PC-3 (cell line): Measurements from ENCODE around the gene BTBD7. TPM values are rescaled to one million over a fixed set of nuclear protein-coding genes. Genes with fewer than 3 reads are reported as not detected.
A peak's percentile ranks its signal among the peaks of the same experiment; 100 is the strongest.

Experiments
- ATAC-seq: fragments of 200-7000 bp; cut with Tn5 transposase; 2 replicates; pipeline ENCODE4 v1.9.1; 2020; ENCODE audit warnings: mild to moderate bottlenecking, moderate library complexity
- BruUV-seq: library from RNA; stranded (reverse); fragments of 400-500 nt; replicated peaks from 2 replicates; lab custom pipeline; 2021; lab: Mats Ljungman, UMichigan
- CTCF ChIA-PET: fragments of 300-600 bp; sonication (Branson Sonifier 250); formaldehyde crosslinking; loops from one replicate; lab custom pipeline; 2022; ENCODE audit warnings: antibody characterized with exemption; lab: Charles Lee
- POLR2A ChIA-PET: fragments of 300-600 bp; sonication (Branson Sonifier 250); formaldehyde crosslinking; loops from one replicate; lab custom pipeline; 2022; ENCODE audit warnings: antibody characterized with exemption; ENCODE audit not compliant: unreplicated experiment; lab: Charles Lee
- DNase-seq: peaks from one replicate; pipeline ENCODE4 v3.0.0-alpha.2; 2015
- H2AFZ ChIP-seq: fragments of 300-600 bp; sonication (generic); 2 replicates; pipeline ENCODE4 v1.6.0; 2016; ENCODE audit warnings: antibody characterized with exemption, low read length
- H3F3A ChIP-seq: fragments of 300-600 bp; sonication (generic); one replicate; pipeline ENCODE4 v1.6.0; 2017; ENCODE audit warnings: antibody characterized with exemption, low read length, control low read depth, mild to moderate bottlenecking; ENCODE audit not compliant: unreplicated experiment
- H3K27ac ChIP-seq: fragments of 300-600 bp; sonication (generic); 2 replicates; pipeline ENCODE4 v1.5.1; 2016; ENCODE audit warnings: mild to moderate bottlenecking, low read length
- H3K27me3 ChIP-seq: fragments of 300-600 bp; sonication (generic); 2 replicates; pipeline ENCODE4 v1.6.1; 2016; ENCODE audit warnings: low read length, mixed read lengths
- H3K36me3 ChIP-seq: fragments of 300-600 bp; sonication (generic); 2 replicates; pipeline ENCODE4 v1.6.1; 2016; ENCODE audit warnings: low read depth, mixed run types, low read length, mixed read lengths
- H3K4me1 ChIP-seq: fragments of 300-600 bp; sonication (generic); 2 replicates; pipeline ENCODE4 v1.5.1; 2016; ENCODE audit warnings: low read length; ENCODE audit not compliant: insufficient read depth
- H3K4me2 ChIP-seq: fragments of 300-600 bp; sonication (generic); 2 replicates; pipeline ENCODE4 v1.6.0; 2016; ENCODE audit warnings: low read length
- H3K4me3 ChIP-seq: fragments of 300-600 bp; sonication (generic); 2 replicates; pipeline ENCODE4 v1.5.1; 2016; ENCODE audit warnings: mild to moderate bottlenecking, low read length, mixed read lengths
- H3K79me2 ChIP-seq: fragments of 300-600 bp; sonication (generic); 2 replicates; pipeline ENCODE4 v1.6.1; 2017; ENCODE audit warnings: low read length, mixed read lengths
- H3K9ac ChIP-seq: fragments of 300-600 bp; sonication (generic); 2 replicates; pipeline ENCODE4 v1.6.0; 2016; ENCODE audit warnings: mild to moderate bottlenecking, low read length
- H3K9me2 ChIP-seq: fragments of 300-600 bp; sonication (generic); replicated peaks from 2 replicates; pipeline ENCODE4 v1.6.1; 2016; ENCODE audit warnings: mixed run types, low read length, mixed read lengths
- H3K9me3 ChIP-seq: fragments of 300-600 bp; sonication (generic); 2 replicates; pipeline ENCODE4 v1.6.1; 2016; ENCODE audit warnings: low read length, mixed read lengths
- H4K20me1 ChIP-seq: fragments of 300-600 bp; sonication (generic); 2 replicates; pipeline ENCODE4 v1.6.1; 2016; ENCODE audit warnings: low read length, mixed read lengths
- CTCF ChIP-seq: fragments of 300-600 bp; sonication (generic); conservative IDR thresholded peaks from 2 replicates; pipeline ENCODE4 v1.5.1; 2017; ENCODE audit warnings: antibody characterized with exemption, low read depth, mild to moderate bottlenecking, low read length
- EZH2 ChIP-seq: fragments of 300-600 bp; sonication (generic); IDR thresholded peaks from one replicate; pipeline ENCODE4 v1.6.1; 2017; ENCODE audit warnings: antibody characterized with exemption, mild to moderate bottlenecking, low read length; ENCODE audit not compliant: unreplicated experiment
- EZH2phosphoT487 ChIP-seq: fragments of 300-600 bp; sonication (generic); IDR thresholded peaks from 2 replicates; pipeline ENCODE4 v1.6.1; 2018; ENCODE audit warnings: mild to moderate bottlenecking, antibody characterized with exemption, low read length, borderline replicate concordance
- intact Hi-C: fragments of 100-400 bp; cut with micrococcal nuclease; formaldehyde crosslinking; loops from 2 replicates; pipeline ENCODE4 v1.9.0; 2023
- total RNA-seq: library from RNA; depleted of rRNA; stranded (reverse); fragments of >200 nt; gene quantifications from 2 replicates; pipeline ENCODE4 v1.2.3, GENCODE V29; 2014

The BTBD7 gene
- total RNA-seq, 1 experiment from 2014 or later: 23.2 TPM

GRCh38 chr14:93331728-93332396, 974 bp downstream of the BTBD7 start:
- H4K20me1 ChIP-seq: peaks cover 17% of the 10 kb centered on the region; the same call in 1 of the 2 replicates

GRCh38 chr14:93331002-93331727, 1.7 kb downstream of the BTBD7 start:
- H3K9me3 ChIP-seq: no peaks in the 10 kb centered on the region
- peaks cover 34% of the 10 kb centered on the region for H3K4me1 ChIP-seq
- H3K4me2 ChIP-seq: peak overlapping the region; percentile 98
- DNase-seq (peak; percentile 12), ATAC-seq (no peak)
- CTCF ChIA-PET: interaction anchor here (0.5 kb wide), 1 partner anchor 28 kb away, joined by 3 read pairs; no protein-coding TSS in a partner anchor
- H3K9ac ChIP-seq: peak overlapping the region; percentile 96
- H2AFZ ChIP-seq: no peak overlapping the region
- peak overlapping the region; percentile 94 for H3K27ac ChIP-seq
- BruUV-seq: TSS peak; percentile 59
- H3F3A ChIP-seq: no peaks in the 10 kb centered on the region
- H4K20me1 ChIP-seq: peaks cover 19% of the 10 kb centered on the region; the same call in 1 of the 2 replicates
- intact Hi-C loops: loop anchor here (2.0 kb wide), 1 partner anchor 20 kb away; no protein-coding TSS in a partner anchor
- H3K79me2 ChIP-seq: peaks cover 77% of the 10 kb centered on the region
- no peak for TF ChIP-seq EZH2phosphoT487
- no peak for TF ChIP-seq CTCF
- no peak for TF ChIP-seq EZH2
- H3K4me3 ChIP-seq: peak overlapping the region; percentile 97
- peaks cover 9% of the 10 kb centered on the region; the same call in 1 of the 2 replicates for H3K36me3 ChIP-seq
- H3K27me3 ChIP-seq: no peaks in the 10 kb centered on the region
- POLR2A ChIA-PET: interaction anchor here (0.6 to 0.8 kb wide), 2 partner anchors 73 to 684 kb away, joined by 5 to 8 read pairs; no protein-coding TSS in a partner anchor
- H3K9me2 ChIP-seq: no peaks in the 10 kb centered on the region

More at GRCh38 chr14:93331728-93332396, 974 bp downstream of the BTBD7 start:
- ChIA-PET CTCF (interaction anchor here (0.5 kb wide), 1 partner anchor 29 kb away, joined by 3 read pairs; no protein-coding TSS in a partner anchor), POLR2A (interaction anchor here (0.8 kb wide), 1 partner anchor 73 kb away, joined by 8 read pairs; no protein-coding TSS in a partner anchor)
- Histone ChIP-seq H3K9ac (peak overlapping the region; percentile 96), H3K27ac (peak overlapping the region; percentile 94), H3K4me3 (peak overlapping the region; percentile 97), H3K4me1 (peaks cover 34% of the 10 kb centered on the region), H3K9me2 (no peaks in the 10 kb centered on the region), H3K36me3 (peaks cover 9% of the 10 kb centered on the region; the same call in 1 of the 2 replicates), H3F3A (no peaks in the 10 kb centered on the region), H3K4me2 (peak overlapping the region; percentile 98), H3K9me3 (no peaks in the 10 kb centered on the region), H3K27me3 (no peaks in the 10 kb centered on the region), H2AFZ (no peak overlapping the region), H3K79me2 (peaks cover 70% of the 10 kb centered on the region)
- BruUV-seq: no TSS peak
- intact Hi-C loops: loop anchor here (2.0 kb wide), 1 partner anchor 21 kb away; no protein-coding TSS in a partner anchor
- TF ChIP-seq CTCF: no peak
- no peak for TF ChIP-seq EZH2phosphoT487
- TF ChIP-seq EZH2: no peak
- DNase-seq (no peak), ATAC-seq (peak; percentile 1; the same call in 1 of the 2 replicates)
